Fibroblast of lung (primary cell): ENCODE results near the gene TLE2. TPM values are rescaled to one million over a fixed set of nuclear protein-coding genes. Genes with fewer than 3 reads are reported as not detected.
"Not testable (repeated sequence)": the region's sequence is repeated elsewhere in the genome, so short reads cannot be mapped to it uniquely, and the experiment has no call there.

Experiments used
- DNase-seq, 2 donors: peaks; one replicate each; pipeline versions ENCODE4 v3.0.0 to v3.0.0-alpha.2; 2010; ENCODE audit warnings: low read depth in 2 of 2
- H2AFZ ChIP-seq: 2 replicates; pipeline ENCODE4 v1.5.1; 2012; ENCODE audit warnings: low read length, control low read depth, inconsistent platforms
- H3K27ac ChIP-seq: 2 replicates; pipeline ENCODE4 v1.5.1; 2011; ENCODE audit warnings: low read length, control low read depth; ENCODE audit not compliant: insufficient read depth
- H3K27me3 ChIP-seq: 2 replicates; pipeline ENCODE4 v1.5.1; 2011; ENCODE audit warnings: mild to moderate bottlenecking, low read length; ENCODE audit not compliant: control insufficient read depth, insufficient read depth
- H3K36me3 ChIP-seq: 2 replicates; pipeline ENCODE4 v1.5.1; 2011; ENCODE audit warnings: low read length; ENCODE audit not compliant: control insufficient read depth, insufficient read depth
- H3K4me1 ChIP-seq: 2 replicates; pipeline ENCODE4 v1.5.1; 2011; ENCODE audit warnings: low read length; ENCODE audit not compliant: control insufficient read depth, insufficient read depth; ENCODE audit errors: extremely low read depth
- H3K4me2 ChIP-seq: 2 replicates; pipeline ENCODE4 v1.5.1; 2011; ENCODE audit warnings: low read length, control low read depth; ENCODE audit not compliant: insufficient read depth; ENCODE audit errors: extremely low read depth
- H3K4me3 ChIP-seq, 4 experiments: fragments of 200-600 bp in 1 of 4; sonication (generic) in 1 of 4; replicated peaks in 1 of 4; 2 replicates each; pipeline ENCODE4 v1.5.1; 2011 to 2016; ENCODE audit warnings: low read length in 4 of 4, low read depth in 3 of 4, mild to moderate bottlenecking in 3 of 4, control low read depth in 2 of 4, inconsistent platforms in 1 of 4, mixed read lengths in 1 of 4; ENCODE audit not compliant: insufficient read depth in 1 of 4; ENCODE audit errors: control extremely low read depth in 1 of 4
- H3K79me2 ChIP-seq: 2 replicates; pipeline ENCODE4 v1.5.1; 2012; ENCODE audit warnings: mild to moderate bottlenecking, low read length, inconsistent platforms; ENCODE audit not compliant: control insufficient read depth, insufficient read depth
- H3K9ac ChIP-seq: 2 replicates; pipeline ENCODE4 v1.5.1; 2011; ENCODE audit warnings: mild to moderate bottlenecking, low read length, control low read depth; ENCODE audit not compliant: insufficient read depth
- H3K9me3 ChIP-seq: 2 replicates; pipeline ENCODE4 v1.5.1; 2012; ENCODE audit warnings: low read depth, low read length; ENCODE audit not compliant: control insufficient read depth, insufficient read depth
- H4K20me1 ChIP-seq: 2 replicates; pipeline ENCODE4 v1.5.1; 2011; ENCODE audit warnings: low read length; ENCODE audit not compliant: control insufficient read depth, insufficient read depth; ENCODE audit errors: extremely low read depth
- CTCF ChIP-seq, 2 donors: IDR thresholded peaks in 1 of 2; conservative IDR thresholded peaks in 1 of 2; 1 replicate in 1 of 2; 2 replicates in 1 of 2; pipeline ENCODE4 v1.5.1; 2011 to 2012; ENCODE audit warnings: low read length in 2 of 2, control low read depth in 1 of 2, inconsistent platforms in 1 of 2, low read depth in 1 of 2, mild to moderate bottlenecking in 1 of 2
- EZH2 ChIP-seq: IDR thresholded peaks from 2 replicates; pipeline ENCODE4 v1.5.1; 2012; ENCODE audit warnings: low read length, control low read depth, mild to moderate bottlenecking; ENCODE audit errors: missing control alignments
- polyA plus RNA-seq, 2 donors: library from polyadenylated mRNA; depleted of rRNA in 1 of 2; stranded (reverse) in 1 of 2; unstranded in 1 of 2; fragments of >200 nt; gene quantifications; 2 replicates each; pipeline ENCODE4 v1.2.1, GENCODE V29; 2011 to 2012; ENCODE audit warnings: missing spikeins in 1 of 2
- total RNA-seq: library from RNA; depleted of rRNA; stranded (reverse); fragments of >200 nt; gene quantifications from 2 replicates; pipeline ENCODE4 v1.2.1, GENCODE V29; 2014

The TLE2 gene
- total and polyA plus RNA-seq, 2 donors (not counting 1 experiment from before 2014, with no cell fraction given): 1.8 to 3.8 TPM

DNA sequence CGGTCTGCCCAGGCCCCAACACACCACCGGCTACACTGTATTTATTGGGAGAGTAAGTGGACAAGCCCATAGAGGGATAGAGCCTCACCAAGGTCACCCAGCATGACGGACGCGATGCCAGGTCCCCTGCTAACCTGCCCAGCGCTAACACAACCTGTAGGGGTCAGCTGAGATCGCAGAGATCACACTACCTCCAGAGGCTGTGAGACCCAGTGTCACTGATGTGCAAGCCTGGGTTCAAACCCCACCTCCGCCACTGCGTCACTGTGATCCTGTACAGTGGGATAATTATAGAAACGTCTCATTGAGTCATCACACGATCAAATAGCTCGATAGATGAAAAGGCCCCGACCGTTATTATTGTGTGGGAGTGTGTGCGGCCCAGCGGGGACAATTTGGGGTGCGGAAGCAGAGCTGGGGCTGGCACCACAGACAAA, 10.6 kb upstream of the TLE2 start:
- Histone ChIP-seq H2AFZ (no peak overlapping the region), H3K27me3 (no peaks in the 10 kb centered on the region), H3K9me3 (no peaks in the 10 kb centered on the region), H3K36me3 (no peaks in the 10 kb centered on the region), H3K79me2 (no peaks in the 10 kb centered on the region), H3K27ac (no peak overlapping the region), H3K4me1 (peaks cover 8% of the 10 kb centered on the region), H3K4me3 (no peak overlapping the region), H3K9ac (no peak overlapping the region), H4K20me1 (no peaks in the 10 kb centered on the region), H3K4me2 (no peak overlapping the region)
- TF ChIP-seq EZH2 (no peak), CTCF (conservative IDR thresholded peaks at IDR 0.05 in 1 of 2, IDR thresholded peaks at IDR 0.05 in 1 of 2; ENCODE audit: low read depth in 1 of 2, low read length in 2 of 2) (no peak)
- DNase-seq: no peak

DNA sequence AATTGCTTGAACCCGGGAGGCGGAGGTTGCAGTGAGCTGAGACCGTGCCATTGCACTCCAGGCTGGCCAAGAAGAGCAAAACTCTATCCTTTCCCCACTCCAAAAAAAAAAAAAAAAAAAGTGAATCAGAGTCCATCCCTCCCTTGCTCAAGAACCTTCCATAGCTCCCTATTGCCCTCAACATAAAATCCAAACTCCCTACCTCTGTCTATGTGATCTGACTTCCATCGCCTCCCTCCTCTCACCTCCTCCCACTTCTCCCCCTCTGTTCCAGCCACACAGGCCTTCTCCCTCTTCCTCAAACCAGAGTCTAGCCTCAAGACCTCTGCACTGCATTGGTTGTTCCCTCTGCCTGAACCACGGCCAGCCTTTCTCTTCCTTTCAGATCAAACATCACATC, 10.0 kb upstream of the TLE2 start:
- Histone ChIP-seq H3K4me3 (no peak overlapping the region), H3K4me1 (peaks cover 12% of the 10 kb centered on the region), H2AFZ (no peak overlapping the region), H4K20me1 (no peaks in the 10 kb centered on the region), H3K79me2 (no peaks in the 10 kb centered on the region), H3K36me3 (no peaks in the 10 kb centered on the region), H3K4me2 (no peak overlapping the region), H3K27me3 (no peaks in the 10 kb centered on the region), H3K27ac (no peak overlapping the region), H3K9ac (no peak overlapping the region), H3K9me3 (no peaks in the 10 kb centered on the region)
- no peak for DNase-seq
- TF ChIP-seq CTCF (conservative IDR thresholded peaks at IDR 0.05 in 1 of 2, IDR thresholded peaks at IDR 0.05 in 1 of 2; ENCODE audit: low read depth in 1 of 2, low read length in 2 of 2): no peak
- no peak for TF ChIP-seq EZH2

- TF ChIP-seq CTCF (conservative IDR thresholded peaks at IDR 0.05 in 1 of 2, IDR thresholded peaks at IDR 0.05 in 1 of 2; ENCODE audit: low read depth in 1 of 2, low read length in 2 of 2): no peak
- no peak for TF ChIP-seq EZH2
- Histone ChIP-seq H3K4me2 (no peak overlapping the region), H3K27ac (no peak overlapping the region)
Measured at GRCh38 chr19:3038214-3038613, 9.1 kb upstream of the TLE2 start.

GRCh38 chr19:3036977-3037544, 8.0 kb upstream of the TLE2 start:
- H3K36me3 ChIP-seq, H3K4me2 ChIP-seq, DNase-seq, H3K27me3 ChIP-seq, H4K20me1 ChIP-seq, H2AFZ ChIP-seq, H3K4me3 ChIP-seq, H3K79me2 ChIP-seq, H3K9me3 ChIP-seq, H3K27ac ChIP-seq, H3K9ac ChIP-seq: not testable (repeated sequence)
- peaks cover 12% of the 10 kb centered on the region for H3K4me1 ChIP-seq

More at GRCh38 chr19:3038214-3038613, 9.1 kb upstream of the TLE2 start:
- no peaks in the 10 kb centered on the region for H3K36me3 ChIP-seq
- no peak for DNase-seq
- no peaks in the 10 kb centered on the region for H3K9me3 ChIP-seq
- no peak overlapping the region for H2AFZ ChIP-seq
- no peaks in the 10 kb centered on the region for H3K79me2 ChIP-seq
- no peak overlapping the region for H3K4me3 ChIP-seq
- H4K20me1 ChIP-seq: no peaks in the 10 kb centered on the region
- H3K27me3 ChIP-seq: no peaks in the 10 kb centered on the region
- H3K9ac ChIP-seq: no peak overlapping the region
- H3K4me1 ChIP-seq: peaks cover 12% of the 10 kb centered on the region
